H54 (cell line): ENCODE measurements around the gene HDAC11.
"Not testable (repeated sequence)": the region's sequence is repeated elsewhere in the genome, so short reads cannot be mapped to it uniquely, and the experiment has no call there.

ENCODE experiments used
- DNase-seq: peaks from one replicate; pipeline ENCODE4 v3.0.0; 2011; ENCODE audit warnings: low spot score, mixed read lengths; ENCODE audit not compliant: insufficient read length
- FAIRE-seq: peaks from 3 replicates; lab custom pipeline; 2011; peaks lifted over from hg19 to GRCh38; lab: Jason Lieb, UNC
- POLR2A ChIP-seq: IDR thresholded peaks from 2 replicates; pipeline ENCODE4 v1.6.1; 2011; ENCODE audit warnings: low read depth, mild to moderate bottlenecking, low read length

The HDAC11 gene

DNA sequence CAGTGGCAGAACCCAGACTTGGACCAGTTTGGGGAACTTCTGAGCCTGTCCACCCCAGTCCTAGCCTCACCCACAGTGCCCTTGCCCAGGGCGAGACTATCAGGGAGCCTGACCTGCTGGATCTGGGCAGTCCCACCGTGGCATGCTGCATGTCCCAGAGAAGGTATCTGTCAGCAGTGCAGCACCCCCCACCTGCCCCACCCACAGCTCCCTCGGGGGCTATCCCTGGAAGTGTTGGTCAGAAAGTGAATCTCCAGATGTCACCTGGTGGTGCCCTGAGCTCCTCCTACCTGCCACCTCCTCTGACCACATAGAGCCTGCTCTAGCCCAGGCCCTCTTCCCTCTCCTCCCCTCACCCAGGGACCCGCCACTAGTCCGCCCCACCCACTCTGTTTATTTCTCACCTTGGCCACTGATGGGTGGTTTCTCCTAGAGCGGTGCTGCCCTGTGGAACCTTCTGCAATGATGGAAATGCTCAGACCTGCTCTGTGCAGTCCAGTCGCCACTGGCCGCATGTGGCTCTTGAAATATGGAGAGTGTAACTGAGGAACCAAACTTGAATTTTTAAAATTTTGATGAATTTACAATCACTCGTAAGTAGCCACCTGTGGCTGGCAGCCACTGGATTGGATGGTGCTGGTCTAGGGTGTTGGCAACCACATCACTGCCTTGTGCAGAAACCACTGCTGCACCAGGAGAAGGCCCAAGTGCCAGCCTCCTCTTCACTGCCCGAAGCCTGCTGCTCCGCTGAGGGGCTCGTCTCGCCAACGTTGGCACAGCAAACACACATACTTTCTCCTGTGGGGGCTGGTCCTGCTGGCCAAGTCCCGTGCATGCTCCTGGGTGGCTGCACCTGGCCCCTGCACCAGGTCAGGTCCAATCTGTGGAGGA lies 13.1 kb downstream of the HDAC11 start:
- FAIRE-seq = no peak
- no peak for TF ChIP-seq POLR2A
- no peak for DNase-seq

DNA sequence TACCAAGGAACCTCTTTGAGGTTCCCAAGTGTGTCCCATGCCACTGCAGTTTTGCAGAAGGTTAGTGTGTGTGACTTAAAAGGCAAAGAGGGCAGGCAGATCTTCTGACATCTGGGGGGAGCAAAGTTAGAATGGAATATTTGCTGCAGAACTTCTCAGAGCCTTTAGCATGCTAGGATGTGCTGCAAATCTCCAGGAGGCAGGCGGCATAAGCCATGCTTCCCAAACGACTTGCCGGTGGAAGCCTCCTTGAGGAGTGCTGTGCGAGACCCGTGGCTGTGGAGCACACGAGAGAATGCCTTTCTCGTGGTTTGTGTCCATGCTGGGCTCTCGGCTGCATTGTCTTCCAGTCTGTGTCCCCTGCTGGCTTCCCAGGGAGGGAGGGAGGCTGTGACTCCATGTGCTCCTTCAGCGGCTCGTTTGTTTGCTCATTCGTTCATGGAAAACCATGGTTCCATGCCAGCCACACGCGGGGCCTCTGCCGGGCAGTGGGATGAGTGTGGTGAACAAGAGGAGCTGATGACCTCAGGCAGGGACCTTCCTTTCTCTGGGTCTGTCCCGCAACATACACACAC lies 13.8 kb downstream of the HDAC11 start:
- FAIRE-seq (no peak), DNase-seq (no peak)
- TF ChIP-seq POLR2A = no peak

DNA sequence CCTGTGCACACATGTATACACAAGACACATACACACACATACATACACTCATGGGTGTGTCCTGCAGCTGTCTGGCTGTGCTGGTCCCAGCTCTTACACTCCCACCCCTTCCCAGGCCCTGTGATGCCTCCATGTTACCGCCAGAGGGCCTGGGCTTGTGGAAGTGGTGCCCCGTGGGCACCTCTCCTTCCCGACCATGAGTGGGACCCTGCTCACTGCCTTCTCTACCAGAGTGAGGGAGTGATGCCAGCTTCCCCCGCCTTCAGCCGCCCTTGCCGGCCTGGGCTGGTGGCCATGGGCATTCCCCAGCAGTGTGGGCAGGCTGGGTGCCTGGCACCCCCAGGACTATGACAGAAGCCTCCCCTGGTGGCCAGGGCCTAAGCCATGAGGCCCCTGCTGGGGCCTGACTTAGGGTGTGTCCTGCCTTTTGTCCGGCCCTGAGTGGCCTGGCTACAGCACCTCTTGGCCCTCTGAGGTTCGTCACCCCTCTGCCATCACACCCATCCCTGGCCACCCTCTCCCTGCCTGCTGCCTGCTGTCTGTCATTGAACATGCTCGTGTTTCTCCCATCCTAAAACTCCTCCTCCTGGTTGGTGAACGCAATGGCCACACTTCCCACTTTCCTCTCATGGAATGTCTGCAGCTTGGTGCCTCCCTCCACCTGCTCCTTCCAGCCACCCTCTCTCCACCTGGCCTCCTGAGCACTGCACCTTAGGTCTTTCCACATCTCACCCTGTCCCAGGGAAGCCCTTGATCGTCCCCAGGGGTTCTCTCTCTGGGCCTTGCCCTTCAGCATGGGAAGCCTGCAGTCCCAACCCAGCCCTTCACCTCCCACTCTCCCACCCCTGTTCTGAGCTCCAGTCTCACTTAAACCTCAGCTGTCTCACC lies 14.6 kb downstream of the HDAC11 start:
- no peak for FAIRE-seq
- no peak for TF ChIP-seq POLR2A
- no peak for DNase-seq

DNA sequence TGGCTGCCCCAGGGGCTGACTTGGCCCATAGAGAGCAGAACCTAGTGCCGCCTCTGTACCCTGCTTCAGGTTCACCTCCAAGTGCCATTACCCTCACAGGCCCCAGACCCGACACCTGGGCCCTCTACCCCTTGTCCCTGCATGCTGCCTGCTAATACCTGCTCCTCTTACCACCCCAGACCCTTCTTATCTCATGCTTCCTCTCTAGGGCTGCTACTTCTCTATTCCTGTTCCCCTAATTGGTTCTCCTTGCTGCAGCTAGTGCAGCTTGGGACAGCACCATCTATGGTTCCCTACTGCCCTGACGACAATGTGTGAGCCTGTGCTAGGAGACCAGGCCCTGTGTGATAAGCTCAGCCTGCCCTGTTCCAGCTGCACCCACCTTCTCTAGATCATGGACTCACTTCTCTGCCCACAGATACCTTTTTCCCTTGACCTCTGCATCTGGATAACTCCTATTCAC lies 15.3 kb downstream of the HDAC11 start:
- no peak for FAIRE-seq
- no peak for DNase-seq
- TF ChIP-seq POLR2A = no peak

DNA sequence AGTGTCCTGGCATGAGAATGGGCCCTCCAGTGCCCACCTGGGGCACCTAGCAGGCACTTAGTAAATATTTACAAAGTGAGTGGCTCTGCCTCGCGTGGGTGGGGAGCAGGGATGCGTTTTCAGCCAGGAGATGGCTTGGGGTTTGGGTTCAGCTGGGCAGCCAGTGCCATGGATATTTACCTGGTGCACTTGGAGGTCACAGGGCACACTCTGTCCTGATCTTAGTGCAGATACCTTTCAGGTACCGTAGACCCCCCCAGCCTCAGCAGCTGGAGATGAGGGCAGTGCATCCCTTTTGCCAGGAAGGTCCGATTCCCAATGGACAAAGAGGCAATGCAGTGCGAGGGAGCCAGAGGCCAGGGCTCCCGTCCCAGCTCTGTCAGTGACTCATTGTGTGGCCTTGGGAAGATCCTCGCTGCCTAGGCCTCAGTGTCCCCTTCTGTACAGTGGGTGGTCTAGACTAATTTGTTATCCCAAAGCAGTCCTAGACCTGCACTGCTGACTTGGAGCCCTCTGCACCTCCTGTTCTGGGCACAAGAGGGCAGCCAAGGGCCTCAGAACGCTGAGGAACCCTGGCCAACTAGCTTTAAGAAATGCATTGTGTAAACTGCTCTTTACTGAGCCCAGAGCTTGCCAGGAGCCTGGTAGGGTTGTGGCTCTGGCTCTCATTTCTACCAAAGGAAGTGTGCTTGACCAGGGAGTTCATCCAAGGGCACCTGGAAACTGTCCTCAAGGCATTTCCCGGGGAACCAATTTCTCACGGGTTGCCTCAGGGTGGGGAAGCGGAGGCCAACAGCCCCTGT lies 16.0 kb downstream of the HDAC11 start:
- DNase-seq = peak; percentile 68
- FAIRE-seq = peak; percentile 52
- no peak for TF ChIP-seq POLR2A

DNA sequence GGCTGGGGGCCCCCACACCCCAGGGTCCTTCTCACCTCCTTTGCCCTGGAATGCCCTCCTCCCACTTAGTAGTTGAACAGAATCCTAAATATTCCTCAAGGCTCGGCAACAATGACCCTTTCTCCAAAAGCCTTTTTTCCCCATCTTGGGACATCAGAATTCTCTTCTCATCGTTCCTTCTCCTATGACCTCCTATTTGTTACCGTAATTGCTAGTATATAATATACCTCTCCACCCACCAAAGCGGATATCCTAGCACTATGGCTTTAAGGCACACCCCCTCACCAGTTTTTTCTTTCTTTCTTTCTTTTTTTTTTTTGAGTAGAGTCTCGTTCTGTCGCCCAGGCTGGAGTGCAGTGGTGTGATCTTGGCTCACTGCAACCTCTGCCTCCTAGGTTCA lies 16.8 kb downstream of the HDAC11 start:
- FAIRE-seq = no peak
- no peak for DNase-seq
- no peak for TF ChIP-seq POLR2A

DNA sequence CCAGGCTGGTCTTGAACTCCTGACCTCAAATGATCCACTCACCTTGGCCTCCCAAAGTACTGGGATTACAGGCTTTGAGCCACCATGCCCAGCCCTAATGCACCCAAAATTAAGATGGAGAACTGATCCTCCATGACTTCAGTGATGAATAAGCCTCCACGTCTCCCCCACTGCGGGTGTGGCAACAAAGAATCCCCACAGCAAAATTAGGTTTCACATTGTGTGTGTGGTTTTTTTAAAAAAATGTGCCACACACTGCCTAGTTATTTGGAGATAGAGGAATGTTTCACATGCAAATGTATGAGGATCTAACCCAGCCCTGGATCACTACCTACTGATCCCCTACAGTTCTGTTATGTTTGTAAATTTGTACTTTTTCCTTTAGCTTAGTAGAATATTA lies 17.3 kb downstream of the HDAC11 start:
- FAIRE-seq (no peak), DNase-seq (no peak)
- no peak for TF ChIP-seq POLR2A

DNA sequence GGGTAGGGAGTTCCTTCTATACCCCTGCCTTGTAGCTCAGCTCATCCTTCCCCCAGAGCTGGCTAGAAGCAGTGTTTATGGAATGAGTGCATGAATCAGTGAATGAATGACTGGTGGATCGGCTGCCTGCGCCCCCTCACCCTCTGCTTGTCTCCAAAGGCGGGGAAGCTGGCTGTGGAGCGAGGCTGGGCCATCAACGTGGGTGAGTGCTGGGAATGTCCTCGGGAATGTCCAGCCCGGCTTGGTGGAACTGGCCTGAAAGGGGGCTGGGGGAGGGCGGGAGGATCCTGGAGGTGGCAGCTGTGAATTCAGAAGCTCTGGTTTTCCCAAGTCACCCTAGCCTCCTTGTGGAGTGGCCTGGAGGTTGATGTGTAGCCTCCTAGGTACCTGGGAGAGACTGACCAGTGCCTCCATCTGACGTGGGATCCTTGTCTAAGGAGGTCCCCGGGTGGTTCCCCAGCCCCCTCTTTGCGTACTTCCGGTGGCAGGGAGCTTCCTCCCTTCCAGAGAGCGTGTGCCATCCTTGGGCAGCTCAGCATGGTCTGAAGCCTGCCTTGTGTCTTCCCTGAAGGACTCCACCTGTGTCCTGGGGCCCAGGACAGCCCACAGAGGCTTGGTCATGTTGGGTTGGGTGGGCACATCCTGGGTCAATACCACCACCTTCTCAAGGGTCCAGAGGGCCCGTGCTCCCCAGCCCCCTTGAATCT lies 18.4 kb downstream of the HDAC11 start:
- DNase-seq = no peak
- TF ChIP-seq POLR2A = no peak
- no peak for FAIRE-seq

DNA sequence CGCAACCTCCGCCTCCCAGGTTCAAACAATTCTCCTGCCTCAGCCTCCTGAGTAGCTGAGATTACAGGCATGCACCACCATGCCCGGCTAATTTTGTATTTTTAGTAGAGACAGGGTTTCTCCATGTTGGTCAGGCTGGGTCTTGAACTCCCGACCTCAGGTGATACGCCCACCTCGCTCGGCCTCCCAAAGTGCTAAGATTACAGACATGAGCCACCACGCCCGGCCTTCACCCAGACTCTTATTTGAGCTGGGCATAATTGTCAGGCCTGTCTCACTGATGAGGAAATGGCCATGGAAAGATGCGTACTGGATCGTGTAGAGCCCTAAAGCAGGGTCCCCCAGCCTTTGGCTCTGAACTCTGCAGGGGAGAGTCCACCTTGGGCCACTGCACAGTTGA lies 19.1 kb downstream of the HDAC11 start:
- FAIRE-seq, DNase-seq: not testable (repeated sequence)

DNA sequence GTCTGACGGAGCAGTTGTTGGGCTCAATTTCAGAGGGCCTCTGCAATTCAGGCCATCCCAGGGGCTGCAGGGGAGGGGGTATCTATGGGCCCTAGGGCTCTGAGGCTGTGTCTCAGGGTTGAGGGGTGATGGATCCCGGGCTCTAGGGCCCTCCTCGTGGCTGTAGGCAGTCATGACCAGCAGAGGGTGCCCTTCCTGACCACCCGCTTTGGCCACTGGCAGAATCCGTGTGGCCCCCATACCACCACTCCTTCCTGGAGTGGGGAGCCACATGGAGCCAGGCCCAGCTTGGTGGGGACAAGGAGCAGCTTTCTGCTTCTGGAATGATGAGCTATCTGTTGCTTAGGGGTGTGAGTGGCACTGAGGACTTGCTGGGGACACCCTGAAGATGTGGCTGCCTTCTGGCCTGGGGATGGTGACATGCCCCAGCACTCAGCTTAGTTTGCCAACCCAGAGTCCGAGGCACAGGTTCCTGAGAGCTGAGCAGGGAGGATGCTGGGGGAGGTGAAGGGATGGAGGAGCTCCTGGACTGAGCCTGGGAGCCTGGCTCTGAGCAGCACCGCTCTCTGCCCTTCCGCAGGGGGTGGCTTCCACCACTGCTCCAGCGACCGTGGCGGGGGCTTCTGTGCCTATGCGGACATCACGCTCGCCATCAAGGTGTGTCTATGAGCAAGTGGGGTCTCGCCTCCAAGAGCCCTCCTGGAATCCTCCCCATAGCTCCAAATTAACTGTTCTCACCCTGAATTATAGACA lies 20.2 kb downstream of the HDAC11 start:
- DNase-seq = peak; percentile 38
- no peak for TF ChIP-seq POLR2A
- no peak for FAIRE-seq

DNA sequence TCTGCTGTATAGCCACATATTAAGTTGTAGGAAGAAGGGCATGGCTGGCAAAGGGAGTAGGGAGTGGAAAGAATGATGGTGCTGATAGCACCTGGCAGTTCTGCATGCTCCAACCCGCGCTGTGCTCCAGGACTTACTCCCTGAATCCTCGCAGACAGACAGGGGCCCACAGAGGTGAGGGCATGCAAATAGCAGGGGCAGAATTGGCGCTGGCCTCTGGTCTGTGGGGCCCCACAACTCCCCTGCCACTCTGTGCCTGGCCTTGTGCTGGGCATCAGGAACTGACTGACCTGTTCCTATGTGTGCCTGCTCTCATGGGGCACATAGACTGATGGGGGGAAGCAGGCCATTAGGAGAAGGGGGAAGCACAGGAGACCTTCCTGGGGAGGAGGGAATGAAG lies 20.9 kb downstream of the HDAC11 start:
- DNase-seq (no peak), FAIRE-seq (no peak)
- TF ChIP-seq POLR2A = no peak

DNA sequence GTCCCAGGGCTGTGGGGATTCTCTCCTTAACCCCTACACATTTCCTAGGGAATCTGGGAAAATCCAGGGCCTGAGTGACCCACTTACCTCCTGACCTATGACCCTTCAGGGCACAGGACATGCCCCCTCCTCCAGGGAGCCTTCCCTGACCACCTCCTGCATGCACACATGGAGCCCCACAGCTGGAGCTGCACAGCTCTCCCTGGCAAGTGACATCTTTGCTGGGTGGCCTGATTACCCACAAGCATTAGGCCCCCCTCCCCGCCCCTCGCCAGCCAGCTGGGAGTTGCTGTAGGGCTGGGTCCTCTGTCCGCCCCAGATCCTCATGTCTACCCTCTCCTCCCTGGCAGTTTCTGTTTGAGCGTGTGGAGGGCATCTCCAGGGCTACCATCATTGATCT lies 21.4 kb downstream of the HDAC11 start:
- DNase-seq (no peak), FAIRE-seq (no peak)
- no peak for TF ChIP-seq POLR2A
